ENCODE measurements around the gene DEPDC1. TPM values are rescaled to one million over a fixed set of nuclear protein-coding genes. Genes with fewer than 3 reads are reported as not detected.

The DEPDC1 gene, protein sequence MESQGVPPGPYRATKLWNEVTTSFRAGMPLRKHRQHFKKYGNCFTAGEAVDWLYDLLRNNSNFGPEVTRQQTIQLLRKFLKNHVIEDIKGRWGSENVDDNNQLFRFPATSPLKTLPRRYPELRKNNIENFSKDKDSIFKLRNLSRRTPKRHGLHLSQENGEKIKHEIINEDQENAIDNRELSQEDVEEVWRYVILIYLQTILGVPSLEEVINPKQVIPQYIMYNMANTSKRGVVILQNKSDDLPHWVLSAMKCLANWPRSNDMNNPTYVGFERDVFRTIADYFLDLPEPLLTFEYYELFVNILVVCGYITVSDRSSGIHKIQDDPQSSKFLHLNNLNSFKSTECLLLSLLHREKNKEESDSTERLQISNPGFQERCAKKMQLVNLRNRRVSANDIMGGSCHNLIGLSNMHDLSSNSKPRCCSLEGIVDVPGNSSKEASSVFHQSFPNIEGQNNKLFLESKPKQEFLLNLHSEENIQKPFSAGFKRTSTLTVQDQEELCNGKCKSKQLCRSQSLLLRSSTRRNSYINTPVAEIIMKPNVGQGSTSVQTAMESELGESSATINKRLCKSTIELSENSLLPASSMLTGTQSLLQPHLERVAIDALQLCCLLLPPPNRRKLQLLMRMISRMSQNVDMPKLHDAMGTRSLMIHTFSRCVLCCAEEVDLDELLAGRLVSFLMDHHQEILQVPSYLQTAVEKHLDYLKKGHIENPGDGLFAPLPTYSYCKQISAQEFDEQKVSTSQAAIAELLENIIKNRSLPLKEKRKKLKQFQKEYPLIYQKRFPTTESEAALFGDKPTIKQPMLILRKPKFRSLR
- 1 to 10 TPM in 1 of 6 experiments, under 1 TPM in 4, not detected in 1; 0.15 to 1.4 (median 0.43) TPM for total RNA-seq
- long read RNA-seq = 0 reads

DNA sequence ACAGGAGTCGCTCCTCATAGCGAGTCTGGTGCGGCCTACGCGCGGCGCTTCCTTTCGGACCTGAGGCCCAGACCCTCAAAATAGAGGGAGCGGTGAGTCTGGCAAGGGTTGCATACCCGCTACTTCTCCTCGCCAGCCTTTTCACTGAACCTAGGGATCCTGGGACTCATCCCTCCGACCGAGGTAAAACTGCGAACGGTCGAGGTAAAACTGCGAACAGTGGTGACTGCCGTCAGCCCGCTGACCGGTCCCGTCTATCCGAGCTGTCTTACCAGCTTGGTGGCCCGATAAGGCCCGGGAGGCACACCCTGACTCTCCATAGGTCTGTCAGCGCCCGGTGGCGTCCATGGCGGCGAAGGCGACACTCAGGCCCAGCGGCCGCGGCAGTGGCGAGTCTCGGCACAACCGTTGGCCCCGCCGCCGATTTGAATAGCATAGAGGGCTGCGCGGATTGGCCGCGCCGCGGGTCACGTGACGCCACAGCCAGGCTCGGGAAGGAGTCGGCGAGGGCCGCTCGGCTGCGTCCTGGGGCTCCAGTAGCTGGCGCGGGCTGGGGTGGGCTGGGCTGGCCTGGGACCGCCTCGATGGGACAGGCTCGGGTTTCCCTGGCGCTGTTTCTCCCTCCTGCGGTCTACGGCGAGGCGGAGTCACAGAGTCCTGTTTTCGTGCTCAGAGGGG is at the start of gene DEPDC1:
Gene DEPDC1 (minus strand): TSS at position 403 of the 678 bp plus-strand sequence. CDS start 83 bp downstream, at position 320.
- Histone ChIP-seq H3K4me3 (peak within 1 kb of the TSS; percentile 46 to 64 (median 51)), H3K4me1 (peaks cover 0 to 9% (median 3%) of the 10 kb centered on the region in 4 donors), H3K36me3 (no peaks in the 10 kb centered on the region), H3K9me3 (no peaks in the 10 kb centered on the region), H3K27ac (no peak within 1 kb of the TSS), H3K27me3 (no peaks in the 10 kb centered on the region)
- peak; percentile 95 to 98 (median 97) for DNase-seq
- 0% methylated on average over 8 of the region's 64 CpGs for WGBS (ENCODE audit: insufficient coverage, low coverage, low lambda C conversion rate, missing lambda C conversion rate)
- TF ChIP-seq, protein P1, sequence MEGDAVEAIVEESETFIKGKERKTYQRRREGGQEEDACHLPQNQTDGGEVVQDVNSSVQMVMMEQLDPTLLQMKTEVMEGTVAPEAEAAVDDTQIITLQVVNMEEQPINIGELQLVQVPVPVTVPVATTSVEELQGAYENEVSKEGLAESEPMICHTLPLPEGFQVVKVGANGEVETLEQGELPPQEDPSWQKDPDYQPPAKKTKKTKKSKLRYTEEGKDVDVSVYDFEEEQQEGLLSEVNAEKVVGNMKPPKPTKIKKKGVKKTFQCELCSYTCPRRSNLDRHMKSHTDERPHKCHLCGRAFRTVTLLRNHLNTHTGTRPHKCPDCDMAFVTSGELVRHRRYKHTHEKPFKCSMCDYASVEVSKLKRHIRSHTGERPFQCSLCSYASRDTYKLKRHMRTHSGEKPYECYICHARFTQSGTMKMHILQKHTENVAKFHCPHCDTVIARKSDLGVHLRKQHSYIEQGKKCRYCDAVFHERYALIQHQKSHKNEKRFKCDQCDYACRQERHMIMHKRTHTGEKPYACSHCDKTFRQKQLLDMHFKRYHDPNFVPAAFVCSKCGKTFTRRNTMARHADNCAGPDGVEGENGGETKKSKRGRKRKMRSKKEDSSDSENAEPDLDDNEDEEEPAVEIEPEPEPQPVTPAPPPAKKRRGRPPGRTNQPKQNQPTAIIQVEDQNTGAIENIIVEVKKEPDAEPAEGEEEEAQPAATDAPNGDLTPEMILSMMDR (IDR thresholded peaks at IDR 0.05) = no peak
- TF ChIP-seq POLR2A (IDR thresholded peaks at IDR 0.05) = no peak
- peak; percentile 99 to 100 (median 100) for ATAC-seq
- intact Hi-C loops (cut with DNase I) = no loop called here

DNA sequence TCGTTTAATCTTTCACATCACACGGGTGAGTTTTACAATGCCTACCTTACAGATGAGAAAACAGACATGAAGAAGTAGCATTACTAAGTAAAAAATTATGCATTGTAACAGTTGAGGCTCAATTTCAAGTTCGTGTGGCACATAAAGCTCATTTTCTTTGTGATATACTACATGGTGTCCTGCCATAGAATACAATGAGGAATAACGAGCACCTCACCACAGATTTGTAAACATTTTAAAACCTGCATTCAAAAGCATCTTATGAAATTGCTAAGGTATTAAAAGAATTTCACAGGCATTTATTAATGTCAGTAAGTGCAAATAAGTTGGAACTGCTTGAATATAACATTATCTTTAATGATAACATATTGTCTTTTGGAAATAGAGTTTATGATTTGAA is 47.8 kb upstream of the DEPDC1 start:
- TF ChIP-seq, protein P1 (IDR thresholded peaks at IDR 0.05) = no peak
- TF ChIP-seq POLR2A (IDR thresholded peaks at IDR 0.05) = no peak
- H3K27me3 ChIP-seq = no peaks in the 10 kb centered on the region
- no peak overlapping the region for H3K27ac ChIP-seq
- ATAC-seq (no peak), DNase-seq (no peak)
- intact Hi-C loops (cut with DNase I) = no loop called here
- no peaks in the 10 kb centered on the region for H3K36me3 ChIP-seq
- no peaks in the 10 kb centered on the region for H3K4me1 ChIP-seq
- H3K9me3 ChIP-seq = no peaks in the 10 kb centered on the region
- WGBS (ENCODE audit: insufficient coverage, low coverage, low lambda C conversion rate, missing lambda C conversion rate) = 58% methylated on average over 4 of the region's 4 CpGs
- no peak overlapping the region for H3K4me3 ChIP-seq

DNA sequence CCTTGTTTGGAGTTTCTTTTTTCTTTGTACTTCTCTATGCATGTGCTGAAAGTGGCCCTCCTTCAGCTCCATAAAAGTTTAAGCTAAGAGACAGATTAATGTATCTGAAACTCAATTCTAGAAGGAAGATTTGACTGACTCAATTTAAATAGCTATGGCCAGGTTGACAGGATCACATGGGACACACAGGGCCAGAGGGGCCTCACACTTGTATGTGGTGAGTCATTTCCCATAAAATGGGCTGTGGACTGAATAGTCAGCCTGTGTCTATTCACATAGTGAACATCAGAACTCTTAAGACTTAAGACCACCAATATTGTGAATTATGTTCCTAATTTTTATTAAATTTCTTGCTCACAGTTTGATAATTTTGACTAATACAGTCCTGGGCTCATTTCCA is 45.7 kb upstream of the DEPDC1 start:
- no peaks in the 10 kb centered on the region for H3K9me3 ChIP-seq
- no peak overlapping the region for H3K27ac ChIP-seq
- DNase-seq = no peak
- H3K4me1 ChIP-seq = no peaks in the 10 kb centered on the region
- H3K27me3 ChIP-seq = no peaks in the 10 kb centered on the region
- intact Hi-C loops (cut with DNase I) = no loop called here
- no peak overlapping the region for H3K4me3 ChIP-seq
- H3K36me3 ChIP-seq = no peaks in the 10 kb centered on the region
- no peak for ATAC-seq
- TF ChIP-seq, protein P1 (IDR thresholded peaks at IDR 0.05) = no peak
- no peak for TF ChIP-seq POLR2A (IDR thresholded peaks at IDR 0.05)

DNA sequence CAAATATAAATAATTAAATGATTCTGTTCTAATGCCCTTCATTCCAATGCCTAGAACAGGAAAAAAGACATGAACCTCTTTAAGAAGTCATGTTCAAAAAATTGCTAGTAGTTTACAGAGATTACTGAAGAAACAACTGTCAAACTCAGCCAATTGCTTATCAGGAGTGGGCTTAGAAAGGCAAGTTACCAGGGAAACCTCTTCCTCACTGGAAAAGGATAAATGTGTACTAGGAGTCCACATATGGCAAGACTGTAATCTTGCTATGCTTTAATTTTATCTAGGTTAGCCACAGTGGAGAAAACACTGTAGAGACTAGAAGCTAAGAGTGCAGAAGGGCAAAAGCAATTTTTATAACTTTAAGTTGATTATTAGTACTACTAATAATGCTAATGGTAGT is 42.1 kb upstream of the DEPDC1 start:
- Histone ChIP-seq H3K36me3 (no peaks in the 10 kb centered on the region), H3K27ac (no peak overlapping the region), H3K4me1 (no peaks in the 10 kb centered on the region), H3K27me3 (no peaks in the 10 kb centered on the region), H3K9me3 (no peaks in the 10 kb centered on the region), H3K4me3 (no peak overlapping the region)
- intact Hi-C loops (cut with DNase I) = no loop called here
- TF ChIP-seq, protein P1 (IDR thresholded peaks at IDR 0.05) = no peak
- no peak for TF ChIP-seq POLR2A (IDR thresholded peaks at IDR 0.05)
- no peak for DNase-seq
- no peak for ATAC-seq
